H1 (cell line): ENCODE measurements around the gene USP16. TPM values are rescaled to one million over a fixed set of nuclear protein-coding genes. Genes with fewer than 3 reads are reported as not detected.
A peak's percentile ranks its signal among the peaks of the same experiment; 100 is the strongest.

ENCODE experiments used
- BRCA1 ChIP-seq: IDR thresholded peaks from 2 replicates; pipeline ENCODE4 v1.6.1; 2012; ENCODE audit warnings: low read depth, low read length, improper control_type of control experiment
- CBX8 ChIP-seq: fragments of 300-800, 300-1000 bp; sonication (generic); IDR thresholded peaks from 2 replicates; pipeline ENCODE4 v1.7.1; 2016; ENCODE audit warnings: low read depth, low read length, borderline replicate concordance
- CHD2 ChIP-seq: IDR thresholded peaks from 2 replicates; pipeline ENCODE4 v1.6.1; 2012; ENCODE audit warnings: low read length, improper control_type of control experiment
- CREB1 ChIP-seq: IDR thresholded peaks from 2 replicates; pipeline ENCODE4 v1.6.1; 2012; ENCODE audit warnings: inconsistent platforms
- FOSL1 ChIP-seq: IDR thresholded peaks from 2 replicates; pipeline ENCODE4 v1.6.1; 2011; ENCODE audit warnings: mild to moderate bottlenecking, low read depth, low read length, moderate library complexity; ENCODE audit not compliant: insufficient read depth
- GABPA ChIP-seq: IDR thresholded peaks from 2 replicates; pipeline ENCODE4 v1.6.1; 2011; ENCODE audit warnings: mild to moderate bottlenecking, low read length, moderate library complexity, borderline replicate concordance; ENCODE audit not compliant: insufficient read depth
- JUN ChIP-seq: IDR thresholded peaks from 2 replicates; pipeline ENCODE4 v1.6.1; 2011; ENCODE audit warnings: low read depth, mild to moderate bottlenecking, improper control_type of control experiment, low read length
- JUND ChIP-seq: IDR thresholded peaks from 2 replicates; pipeline ENCODE4 v1.6.1; 2011; ENCODE audit warnings: mild to moderate bottlenecking, improper control_type of control experiment, low read length
- KDM1A ChIP-seq: fragments of 200-600, 300-600 bp; sonication (generic); IDR thresholded peaks from 2 replicates; pipeline ENCODE4 v1.7.1; 2016; ENCODE audit warnings: mild to moderate bottlenecking, low read length, borderline replicate concordance
- NANOG ChIP-seq: IDR thresholded peaks from 2 replicates; pipeline ENCODE4 v1.6.1; 2011; ENCODE audit warnings: low read length, low read depth, mild to moderate bottlenecking, inconsistent platforms; ENCODE audit not compliant: insufficient read depth, poor library complexity, severe bottlenecking
- PHF8 ChIP-seq: fragments of 200-600 bp; sonication (generic); conservative IDR thresholded peaks from 2 replicates; pipeline ENCODE4 v1.7.1; 2012; ENCODE audit warnings: low read depth, mild to moderate bottlenecking, inconsistent platforms, low read length, moderate library complexity
- RAD21 ChIP-seq, 2 experiments: IDR thresholded peaks in 1 of 2; conservative IDR thresholded peaks in 1 of 2; 2 replicates each; pipeline ENCODE4 v1.6.1; 2011; ENCODE audit warnings: low read depth in 2 of 2, low read length in 2 of 2, improper control_type of control experiment in 1 of 2, inconsistent platforms in 1 of 2, mild to moderate bottlenecking in 1 of 2, moderate library complexity in 1 of 2
- RBBP5 ChIP-seq: IDR thresholded peaks from 2 replicates; pipeline ENCODE4 v1.7.1; 2012; ENCODE audit warnings: low read depth, mild to moderate bottlenecking, inconsistent platforms, low read length, moderate library complexity, borderline replicate concordance
- RFX5 ChIP-seq: IDR thresholded peaks from 2 replicates; pipeline ENCODE4 v1.6.1; 2011; ENCODE audit warnings: low read depth, low read length, improper control_type of control experiment, borderline replicate concordance
- SIX5 ChIP-seq: IDR thresholded peaks from 2 replicates; pipeline ENCODE4 v1.6.1; 2011; ENCODE audit warnings: mild to moderate bottlenecking, low read depth, low read length
- SP1 ChIP-seq: IDR thresholded peaks from 2 replicates; pipeline ENCODE4 v1.6.1; 2011; ENCODE audit warnings: low read depth, low read length
- SP4 ChIP-seq: IDR thresholded peaks from 2 replicates; pipeline ENCODE4 v1.6.1; 2012; ENCODE audit warnings: low read length, inconsistent platforms
- TAF7 ChIP-seq: optimal IDR thresholded peaks from 2 replicates; pipeline ENCODE3; 2011; ENCODE audit warnings: low read depth, mild to moderate bottlenecking, inconsistent platforms, low read length, moderate library complexity, borderline replicate concordance
- TBP ChIP-seq: IDR thresholded peaks from 2 replicates; pipeline ENCODE4 v1.6.1; 2011; ENCODE audit warnings: low read depth, low read length, improper control_type of control experiment
- polyA plus RNA-seq, 7 experiments: library from polyadenylated mRNA; depleted of rRNA in 3 of 7; stranded (reverse) in 5 of 7; unstranded in 2 of 7; fragments of >200 nt in 5 of 7; fragments of 200-250 nt in 2 of 7; gene quantifications; 1 replicate in 5 of 7; 2 replicates in 1 of 7; 4 replicates in 1 of 7; pipeline versions ENCODE4 v1.2.1 to v1.2.3, GENCODE V29; 2011 to 2013; ENCODE audit warnings: missing spikeins in 2 of 7, mixed read lengths in 2 of 7
- total RNA-seq: library from RNA; stranded (reverse); fragmentation: NEBNext Ultra II Directional; extraction: Animal tissue kit (Norgen Biotek cat#: 25700); gene quantifications from 2 replicates; pipeline ENCODE4 v1.2.1, GENCODE V29; 2021
- TF ChIP-seq, protein P1 (sequence below), 3 experiments: IDR thresholded peaks; 1 replicate in 2 of 3; 2 replicates in 1 of 3; pipeline versions ENCODE4 v1.5.1 to v1.6.1; 2011; ENCODE audit warnings: low read length in 3 of 3, mild to moderate bottlenecking in 3 of 3, inconsistent platforms in 2 of 3, low read depth in 1 of 3, moderate library complexity in 1 of 3; ENCODE audit not compliant: insufficient read depth in 1 of 3; ENCODE audit errors: control extremely low read depth in 1 of 3
- TF ChIP-seq, protein P2 (sequence below): IDR thresholded peaks from 2 replicates; pipeline ENCODE4 v1.6.1; 2012; ENCODE audit warnings: inconsistent platforms

The USP16 gene
- total and polyA plus RNA-seq, 2 of the 8 experiments (the other 6 are each of a cell fraction or from before 2014, with no cell fraction given) = 3.4 to 19.1 TPM

DNA sequence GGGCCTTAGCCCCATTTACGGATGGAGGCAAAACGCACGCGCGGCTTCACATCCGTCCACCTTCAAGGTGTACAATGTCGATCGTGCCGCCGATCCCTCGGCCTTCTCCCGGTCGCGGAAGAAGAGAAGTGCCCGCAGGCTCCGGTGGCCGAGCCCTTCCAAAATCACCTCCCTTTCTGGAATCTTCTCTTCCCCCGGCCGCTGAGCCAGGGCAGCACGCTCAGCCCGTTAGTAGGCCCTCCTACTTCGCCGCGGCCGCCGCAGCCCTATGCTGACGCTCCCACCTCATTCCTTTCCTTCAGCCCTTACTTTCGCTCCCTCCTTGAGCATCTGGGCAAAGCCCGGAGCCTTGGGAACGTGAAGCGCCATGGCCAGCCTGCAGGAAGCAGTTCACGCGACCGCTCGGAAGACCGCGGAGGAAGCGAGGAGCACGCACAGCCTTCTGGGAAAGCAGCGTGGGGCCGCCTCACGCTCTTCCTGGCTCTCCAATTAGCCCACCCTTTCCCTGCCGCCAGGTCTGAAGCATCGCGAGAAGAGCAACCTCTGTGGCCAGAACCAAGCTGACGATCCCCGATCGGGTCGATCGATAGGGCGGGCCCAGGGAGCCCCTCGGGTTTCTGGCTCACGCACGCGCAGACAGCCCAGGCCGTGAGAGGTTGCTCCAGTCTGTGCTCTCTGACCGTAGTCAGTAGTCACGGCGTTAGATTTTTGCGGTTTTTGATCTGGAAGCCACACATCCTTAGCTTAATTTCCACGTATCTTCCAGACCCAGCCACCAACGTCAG, 48.9 kb downstream of the USP16 start, which contains the start of gene CCT8 (continued):
- peak; percentile 99 for TF ChIP-seq CHD2
- no peak for TF ChIP-seq SP4
- no peak for TF ChIP-seq KDM1A
- no peak for TF ChIP-seq NANOG
- no peak for TF ChIP-seq JUN
- TF ChIP-seq, protein P1, sequence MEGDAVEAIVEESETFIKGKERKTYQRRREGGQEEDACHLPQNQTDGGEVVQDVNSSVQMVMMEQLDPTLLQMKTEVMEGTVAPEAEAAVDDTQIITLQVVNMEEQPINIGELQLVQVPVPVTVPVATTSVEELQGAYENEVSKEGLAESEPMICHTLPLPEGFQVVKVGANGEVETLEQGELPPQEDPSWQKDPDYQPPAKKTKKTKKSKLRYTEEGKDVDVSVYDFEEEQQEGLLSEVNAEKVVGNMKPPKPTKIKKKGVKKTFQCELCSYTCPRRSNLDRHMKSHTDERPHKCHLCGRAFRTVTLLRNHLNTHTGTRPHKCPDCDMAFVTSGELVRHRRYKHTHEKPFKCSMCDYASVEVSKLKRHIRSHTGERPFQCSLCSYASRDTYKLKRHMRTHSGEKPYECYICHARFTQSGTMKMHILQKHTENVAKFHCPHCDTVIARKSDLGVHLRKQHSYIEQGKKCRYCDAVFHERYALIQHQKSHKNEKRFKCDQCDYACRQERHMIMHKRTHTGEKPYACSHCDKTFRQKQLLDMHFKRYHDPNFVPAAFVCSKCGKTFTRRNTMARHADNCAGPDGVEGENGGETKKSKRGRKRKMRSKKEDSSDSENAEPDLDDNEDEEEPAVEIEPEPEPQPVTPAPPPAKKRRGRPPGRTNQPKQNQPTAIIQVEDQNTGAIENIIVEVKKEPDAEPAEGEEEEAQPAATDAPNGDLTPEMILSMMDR (IDR thresholded peaks at IDR 0.05; ENCODE audit: control extremely low read depth in 1 of 3, insufficient read depth in 1 of 3, low read depth in 1 of 3, low read length in 3 of 3) = no peak
- TF ChIP-seq SP1 = no peak; the same call in 1 of the 2 replicates
- TF ChIP-seq CREB1 = peak; percentile 9; the same call in 1 of the 2 replicates
- TF ChIP-seq RFX5 = no peak
- no peak for TF ChIP-seq FOSL1
- no peak for TF ChIP-seq RAD21 (IDR thresholded peaks at IDR 0.05 in 1 of 2, conservative IDR thresholded peaks at IDR 0.05 in 1 of 2; ENCODE audit: low read depth in 2 of 2, low read length in 2 of 2)
- TF ChIP-seq BRCA1 = peak; percentile 94
- TF ChIP-seq JUND = no peak
- no peak for TF ChIP-seq CBX8
- TF ChIP-seq, protein P2, sequence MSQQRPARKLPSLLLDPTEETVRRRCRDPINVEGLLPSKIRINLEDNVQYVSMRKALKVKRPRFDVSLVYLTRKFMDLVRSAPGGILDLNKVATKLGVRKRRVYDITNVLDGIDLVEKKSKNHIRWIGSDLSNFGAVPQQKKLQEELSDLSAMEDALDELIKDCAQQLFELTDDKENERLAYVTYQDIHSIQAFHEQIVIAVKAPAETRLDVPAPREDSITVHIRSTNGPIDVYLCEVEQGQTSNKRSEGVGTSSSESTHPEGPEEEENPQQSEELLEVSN = no peak
- TF ChIP-seq RBBP5 = 0 out of 2 replicates have a peak, but pooled peaks have one; percentile 82
- TF ChIP-seq GABPA = no peak
- TF ChIP-seq TAF7 = peak; percentile 74
- peak; percentile 83 for TF ChIP-seq TBP
- no peak for TF ChIP-seq SIX5
- TF ChIP-seq PHF8 = peak; percentile 92
